Cortex of kidney (tissue), 1 donor: Measurements from ENCODE around the gene NRL.
"Not testable (repeated sequence)": the region's sequence is repeated elsewhere in the genome, so short reads cannot be mapped to it uniquely, and the experiment has no call there.

ENCODE experiments used
- DNase-seq: peaks from one replicate; lab custom pipeline; 2025; lab: John Stamatoyannopoulos, UW

The NRL gene

DNA sequence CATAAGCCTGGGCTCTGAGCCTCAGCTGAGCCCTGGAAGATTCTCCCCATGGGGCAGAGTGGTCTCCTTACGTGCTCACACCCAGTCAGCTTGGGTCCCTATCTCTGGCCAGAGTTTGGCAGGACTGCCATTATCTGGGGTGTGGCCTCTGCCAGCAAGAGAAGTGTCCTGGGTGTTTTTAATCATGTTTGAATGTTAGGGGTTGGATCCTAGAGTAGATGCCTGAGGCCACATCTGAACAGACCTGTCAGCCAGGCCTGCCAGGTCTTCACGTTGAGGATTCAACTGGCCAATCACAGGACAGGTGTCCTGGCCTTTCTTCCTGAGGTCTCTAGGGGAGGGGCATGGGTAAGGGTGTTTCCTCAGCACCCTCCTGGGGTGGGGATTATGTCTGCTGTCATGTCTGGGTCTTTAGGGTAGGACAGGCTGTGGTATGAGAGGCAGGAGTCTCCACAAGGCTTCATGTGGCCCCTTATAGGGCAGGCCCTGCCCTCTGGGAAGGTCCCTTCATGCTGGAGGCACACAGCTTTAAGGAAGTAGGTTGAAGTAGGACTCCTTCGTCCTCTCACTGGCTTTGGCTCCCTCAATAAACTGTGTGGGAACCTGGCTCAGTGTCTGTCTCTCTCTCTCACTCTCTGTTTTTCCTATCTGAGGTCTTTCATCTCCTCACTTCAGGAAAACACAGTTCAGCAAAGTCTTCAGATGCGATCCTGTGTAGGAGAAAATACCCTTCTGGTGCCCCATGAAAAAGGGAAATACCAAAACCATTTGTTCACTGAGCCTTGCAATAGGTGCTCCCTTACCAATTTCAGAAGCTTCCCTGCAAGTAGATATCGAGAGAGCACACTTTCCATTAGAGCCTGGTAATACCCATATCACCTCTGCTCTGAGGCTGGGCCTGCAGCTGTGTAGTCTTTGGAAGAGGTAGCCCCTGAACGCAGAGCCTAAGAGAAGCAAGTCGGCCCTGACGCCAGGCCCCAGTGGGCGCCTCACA, 9.0 kb upstream of the NRL start:
- DNase-seq = no peak

DNA sequence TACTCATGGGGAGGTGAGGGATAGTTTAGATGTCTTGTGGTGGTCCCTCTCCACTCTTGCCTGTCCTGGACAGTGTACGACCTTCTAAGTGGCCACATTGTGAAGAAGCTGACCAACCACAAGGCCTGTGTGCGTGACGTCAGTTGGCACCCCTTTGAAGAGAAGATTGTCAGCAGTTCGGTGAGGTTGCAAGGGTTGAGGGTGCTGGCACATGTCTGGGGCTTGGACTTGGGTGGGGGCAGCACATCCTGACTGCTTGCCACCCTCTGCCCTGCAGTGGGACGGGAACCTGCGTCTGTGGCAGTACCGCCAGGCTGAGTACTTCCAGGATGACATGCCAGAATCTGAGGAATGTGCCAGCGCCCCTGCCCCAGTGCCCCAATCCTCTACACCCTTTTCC, 8.1 kb upstream of the NRL start:
- DNase-seq = no peak

DNA sequence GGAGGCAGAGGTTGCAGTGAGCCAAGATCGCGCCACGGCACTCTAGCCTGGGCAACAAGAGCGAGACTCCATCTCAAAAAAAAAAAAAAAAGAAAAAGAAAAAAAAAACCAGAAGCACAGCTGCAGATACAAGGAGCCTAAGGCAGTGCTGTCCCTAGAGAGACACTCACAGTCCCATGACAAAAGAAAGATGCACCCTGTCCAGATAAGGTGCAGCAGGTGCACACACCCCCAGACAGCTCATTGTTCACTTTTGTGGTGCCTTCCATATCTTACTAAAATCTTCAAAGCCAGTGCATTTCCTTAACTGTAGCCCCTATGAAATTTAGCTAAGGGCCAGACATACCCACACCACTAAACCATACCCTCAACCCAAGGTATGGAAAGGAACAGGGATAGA, 7.7 kb upstream of the NRL start:
- DNase-seq = no peak

DNA sequence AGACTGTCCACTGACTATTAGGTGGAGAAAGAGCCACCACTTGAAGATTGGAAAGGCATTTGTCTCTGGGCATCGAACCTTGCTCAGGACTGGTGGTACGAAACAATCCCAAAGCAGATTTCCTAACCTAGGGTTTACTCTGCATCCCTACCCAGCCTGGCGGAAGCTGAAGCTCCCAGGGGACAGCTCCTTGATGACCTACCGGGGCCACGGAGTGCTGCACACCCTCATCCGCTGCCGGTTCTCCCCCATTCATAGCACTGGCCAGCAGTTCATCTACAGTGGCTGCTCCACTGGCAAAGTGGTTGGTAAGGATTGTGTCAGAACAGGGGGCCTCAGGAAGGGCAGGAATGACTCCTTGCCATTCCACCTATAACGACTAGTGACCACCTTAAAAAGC, 6.5 kb upstream of the NRL start:
- DNase-seq = no peak

DNA sequence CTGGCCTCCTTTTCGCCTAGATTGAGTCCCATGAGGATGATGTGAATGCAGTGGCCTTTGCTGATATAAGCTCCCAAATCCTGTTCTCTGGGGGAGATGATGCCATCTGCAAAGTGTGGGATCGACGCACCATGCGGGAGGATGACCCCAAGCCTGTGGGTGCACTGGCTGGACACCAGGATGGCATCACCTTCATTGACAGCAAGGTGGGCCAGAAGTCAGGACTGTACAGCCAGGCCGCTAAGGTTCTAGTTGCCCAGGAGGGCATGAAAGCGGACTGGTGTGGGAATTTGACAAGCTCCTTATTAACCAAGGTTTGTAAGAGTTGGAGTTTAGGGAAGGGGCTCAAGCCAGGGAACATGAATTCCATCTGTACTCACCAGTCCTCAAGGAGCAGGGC, 4.9 kb upstream of the NRL start:
- no peak for DNase-seq

DNA sequence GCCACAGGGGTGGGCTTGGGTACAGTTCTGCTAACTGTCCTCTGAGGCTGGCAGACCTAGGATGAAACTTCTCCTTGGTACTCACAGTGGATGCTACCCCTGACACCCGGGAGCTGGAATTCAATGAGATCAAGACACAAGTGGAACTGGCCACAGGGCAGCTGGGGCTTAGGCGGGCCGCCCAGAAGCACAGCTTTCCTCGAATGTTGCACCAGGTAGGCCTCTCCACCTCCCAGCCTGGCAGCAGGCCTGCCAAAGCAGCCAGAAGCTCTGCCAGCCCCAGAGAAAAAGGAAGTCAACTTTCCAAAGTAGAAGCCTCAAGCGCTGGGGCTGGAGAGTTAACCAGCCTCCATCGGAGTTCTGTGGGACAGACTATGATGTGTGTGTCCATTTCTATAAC, 2.4 kb upstream of the NRL start:
- DNase-seq = no peak

DNA sequence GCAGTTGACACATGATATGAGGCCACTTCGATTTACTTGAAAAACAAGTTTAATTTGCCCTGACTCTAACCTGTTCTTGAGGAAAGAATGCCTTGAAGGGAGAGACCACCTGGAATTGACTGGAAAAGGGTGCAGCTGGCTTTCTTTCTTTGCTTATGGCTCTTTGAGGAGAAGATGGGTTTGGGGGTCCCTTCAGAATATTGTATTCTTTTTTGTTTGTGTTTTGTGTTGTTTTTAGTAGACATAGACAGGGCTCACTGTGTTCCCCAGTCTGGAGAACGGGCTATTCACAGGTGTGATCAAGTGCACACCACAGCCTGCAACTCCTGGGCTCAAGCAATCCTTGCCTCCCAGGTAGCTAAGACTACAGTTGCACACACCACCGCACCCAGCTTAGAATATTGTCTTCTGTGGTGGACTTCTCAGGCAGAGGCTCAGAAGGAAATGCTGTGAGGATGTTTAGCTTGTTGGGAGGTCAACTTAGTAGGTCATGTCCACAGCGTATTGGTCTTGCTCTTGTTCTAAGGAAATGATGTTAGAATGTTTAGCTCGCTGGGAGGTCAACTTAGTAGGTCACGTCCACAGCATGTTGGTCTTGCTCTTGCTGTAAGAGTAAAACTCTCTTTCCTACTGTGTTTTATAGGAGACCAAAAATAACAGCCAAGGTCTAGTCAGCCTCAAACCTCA, 1.5 kb upstream of the NRL start:
- no peak for DNase-seq

DNA sequence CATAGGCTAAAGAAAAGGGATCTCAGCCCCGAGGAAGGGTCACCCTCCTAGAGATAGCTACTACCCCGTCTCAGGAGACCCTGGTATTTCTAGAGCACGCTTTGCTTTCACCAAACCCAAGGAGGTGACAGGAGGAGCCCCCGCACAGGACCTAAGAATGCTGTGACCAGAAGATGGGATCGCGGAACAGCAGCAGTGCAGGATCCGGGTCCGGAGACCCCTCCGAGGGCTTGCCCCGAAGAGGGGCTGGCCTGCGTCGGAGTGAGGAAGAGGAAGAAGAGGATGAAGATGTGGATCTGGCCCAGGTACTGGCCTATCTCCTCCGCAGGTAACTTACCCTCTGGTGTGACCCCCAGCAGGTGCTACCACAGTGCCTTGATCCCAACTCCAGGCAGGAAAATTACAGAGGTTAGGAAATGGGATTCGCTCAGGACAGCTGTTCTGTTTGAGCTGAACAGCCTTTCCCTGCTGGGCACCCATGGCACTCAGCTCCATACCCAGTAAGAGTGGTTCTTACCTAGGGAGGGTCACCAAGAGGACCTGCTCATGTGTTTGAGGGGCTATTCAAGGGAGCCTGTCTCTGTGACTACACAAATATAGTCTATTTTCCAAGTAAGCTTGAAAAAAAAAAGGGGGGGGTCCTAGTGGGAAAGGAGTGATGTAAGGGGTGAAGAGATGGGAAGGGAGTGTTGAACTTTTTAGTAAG, 826 bp upstream of the NRL start:
- no peak for DNase-seq

DNA sequence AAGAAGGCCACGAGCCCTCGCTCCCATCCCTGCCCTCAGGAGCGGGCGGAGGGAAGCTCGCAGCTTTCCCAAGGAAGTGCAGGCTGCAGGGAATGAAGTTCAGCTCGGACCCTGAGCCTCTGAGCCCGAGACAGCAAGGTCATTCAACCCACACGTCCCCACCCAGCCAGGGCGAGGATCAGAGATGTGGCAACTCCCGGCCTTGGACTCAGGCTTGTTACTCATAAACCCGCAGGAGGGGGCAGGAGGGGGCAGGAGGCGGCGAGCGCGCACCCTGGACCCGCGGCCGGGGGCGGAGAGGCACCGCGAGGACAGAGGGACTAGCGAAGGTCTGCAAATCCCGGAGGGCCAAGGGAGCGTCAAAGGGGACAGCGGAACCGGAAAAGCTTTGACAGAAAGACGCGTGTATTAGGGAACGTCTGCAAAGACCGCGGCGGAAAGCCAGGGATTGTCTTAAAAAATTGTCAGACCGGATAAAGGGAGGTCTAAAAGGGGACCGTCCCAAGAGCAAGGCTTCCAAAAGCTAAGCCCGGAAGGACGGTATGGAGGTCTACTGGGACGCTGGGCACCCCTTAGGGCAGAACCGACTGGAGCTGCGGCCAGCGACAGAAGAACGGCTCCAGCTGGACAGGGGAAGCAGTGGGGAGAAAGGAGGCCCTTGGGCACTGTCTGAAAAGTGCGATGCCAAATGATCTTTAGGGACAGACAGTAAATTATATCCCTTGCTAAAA, 783 bp downstream of the NRL start:
- DNase-seq = peak; percentile 65

DNA sequence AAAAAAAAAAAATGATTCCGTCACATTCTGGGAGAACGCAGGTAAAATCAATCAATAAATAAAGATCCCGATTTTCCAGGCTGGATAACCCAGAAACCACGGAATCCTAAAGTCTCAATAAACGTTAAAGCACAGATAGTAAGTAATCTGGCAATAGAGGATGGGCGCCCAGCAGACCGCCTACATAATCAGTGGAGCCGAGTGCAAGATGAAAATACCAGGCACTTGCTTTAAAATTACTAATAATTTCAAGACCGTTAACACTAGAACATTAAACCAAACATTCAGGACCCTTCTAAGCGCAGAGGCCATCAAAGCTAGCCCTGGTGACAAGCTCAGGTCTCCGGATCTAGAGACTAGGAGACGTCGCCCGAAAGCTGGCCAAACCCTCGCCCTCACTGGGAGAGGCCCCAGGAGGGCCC, 1.4 kb downstream of the NRL start:
- DNase-seq = no peak

DNA sequence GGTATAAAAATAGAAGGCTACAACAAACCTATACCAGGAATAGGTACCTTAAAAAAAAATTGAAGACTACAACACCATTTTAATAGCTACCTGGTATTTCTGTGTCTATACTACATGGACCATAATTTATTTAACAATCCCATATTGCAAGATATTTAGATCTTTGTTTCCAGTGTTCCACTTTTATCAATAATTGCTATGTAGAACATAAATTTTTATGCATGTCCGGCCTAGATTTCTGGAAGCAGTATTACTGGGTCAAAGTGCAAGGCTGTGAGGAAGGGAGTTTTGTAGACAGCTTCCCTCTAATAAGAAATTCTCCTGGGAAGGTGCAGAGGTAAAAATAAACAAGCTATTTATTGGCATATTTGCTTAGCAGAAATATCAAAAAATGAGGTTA, 4.2 kb downstream of the NRL start:
- DNase-seq = no peak

DNA sequence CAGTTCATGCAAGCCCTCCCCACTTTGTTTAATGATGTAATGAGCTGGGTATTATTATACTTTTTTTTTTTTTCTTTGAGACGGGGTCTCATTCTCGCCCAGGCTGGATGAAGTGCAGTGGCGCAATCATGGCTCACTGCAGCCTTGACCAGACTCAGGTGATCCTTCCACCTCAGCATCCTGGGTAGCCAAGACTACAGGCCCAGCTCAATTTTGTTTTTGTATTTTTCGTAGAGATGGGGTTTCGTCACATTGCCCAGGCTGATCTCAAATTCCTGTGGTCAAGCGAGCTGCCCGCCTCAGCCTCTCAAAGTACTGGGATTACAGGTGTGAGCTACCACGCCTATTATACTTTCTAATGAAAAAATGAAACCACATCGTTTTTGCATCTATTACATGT, 4.7 kb downstream of the NRL start:
- DNase-seq = no peak

DNA sequence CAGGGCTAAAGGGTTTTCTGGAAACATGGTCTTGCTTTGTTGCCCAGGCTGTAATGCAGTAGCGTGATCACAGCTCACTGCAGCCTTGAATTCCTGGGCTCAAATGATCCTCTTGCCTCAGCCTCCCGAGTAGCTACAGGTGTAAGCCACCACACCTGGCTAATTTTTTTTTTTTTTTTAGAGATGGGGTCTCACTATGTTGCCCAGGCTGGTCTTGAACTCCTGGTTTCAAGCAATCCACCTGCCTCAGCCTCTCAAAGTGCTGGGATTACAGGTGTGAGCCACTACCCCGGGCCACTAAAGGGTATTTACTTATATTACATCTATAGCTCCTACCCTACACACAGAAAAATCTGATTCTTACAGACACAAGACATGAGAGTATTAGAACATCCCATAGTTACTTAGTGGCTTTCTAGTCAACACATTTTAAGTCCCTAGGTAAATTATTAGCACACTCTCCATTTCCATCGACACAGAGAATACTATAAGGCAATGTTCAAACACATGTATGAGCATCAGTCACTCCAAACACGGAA, 6.3 kb downstream of the NRL start:
- no peak for DNase-seq

DNA sequence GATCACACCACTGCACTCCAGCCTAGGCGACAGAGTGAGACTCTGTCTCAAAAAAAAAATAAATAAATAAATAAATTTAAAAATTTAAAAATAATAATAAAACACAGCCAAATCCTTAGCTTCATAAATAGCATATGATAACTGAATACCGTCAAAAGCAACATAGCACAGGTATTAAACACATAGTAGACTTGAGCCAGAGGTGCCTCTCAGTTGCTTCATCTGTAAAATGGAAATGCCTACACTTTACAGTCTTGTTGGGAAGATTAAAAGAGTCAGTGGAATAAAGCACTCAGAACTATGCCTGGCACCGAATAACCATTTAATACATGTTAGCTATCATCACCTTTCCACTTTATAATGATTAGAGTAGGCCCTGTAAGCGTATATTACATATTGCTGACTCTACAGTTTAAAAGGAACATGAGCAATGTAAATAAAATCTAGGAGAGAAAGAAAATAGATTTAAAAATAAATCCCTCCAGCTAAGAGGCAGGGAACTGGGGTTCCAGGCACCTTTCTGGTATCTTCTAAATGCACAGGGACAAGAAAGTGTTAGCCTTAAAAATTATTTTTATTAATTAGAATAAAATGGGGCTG, 8.0 kb downstream of the NRL start:
- no peak for DNase-seq

DNA sequence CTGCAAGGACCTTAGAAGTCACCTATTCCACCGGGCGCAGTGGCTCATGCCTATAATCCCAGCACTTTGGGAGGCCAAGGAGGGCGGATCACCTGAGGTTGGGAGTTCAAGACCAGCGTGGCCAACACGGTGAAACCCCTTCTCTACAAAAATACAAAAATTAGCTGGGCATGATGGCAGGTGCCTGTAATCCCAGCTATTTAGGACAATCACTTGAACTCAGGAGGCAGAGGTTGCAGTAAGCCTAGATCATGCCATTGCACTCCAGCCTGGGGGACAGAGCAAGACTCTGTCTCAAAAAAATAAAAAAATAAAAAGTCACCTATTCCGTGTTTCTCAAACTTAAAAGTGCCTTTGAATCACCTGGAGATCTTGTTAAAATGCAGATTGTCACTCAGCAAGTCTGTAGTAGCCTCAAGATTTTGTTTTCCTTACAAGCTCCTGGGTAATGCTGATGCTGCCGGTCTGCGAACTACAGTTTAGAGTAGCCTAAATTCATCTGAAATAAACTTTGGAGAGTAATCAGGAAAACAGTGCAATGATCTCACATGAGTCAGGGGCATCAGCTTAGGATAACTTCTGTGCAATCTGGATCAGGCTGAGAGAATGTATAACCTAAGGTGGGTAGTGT, 9.0 kb downstream of the NRL start:
- not testable (repeated sequence) for DNase-seq

DNA sequence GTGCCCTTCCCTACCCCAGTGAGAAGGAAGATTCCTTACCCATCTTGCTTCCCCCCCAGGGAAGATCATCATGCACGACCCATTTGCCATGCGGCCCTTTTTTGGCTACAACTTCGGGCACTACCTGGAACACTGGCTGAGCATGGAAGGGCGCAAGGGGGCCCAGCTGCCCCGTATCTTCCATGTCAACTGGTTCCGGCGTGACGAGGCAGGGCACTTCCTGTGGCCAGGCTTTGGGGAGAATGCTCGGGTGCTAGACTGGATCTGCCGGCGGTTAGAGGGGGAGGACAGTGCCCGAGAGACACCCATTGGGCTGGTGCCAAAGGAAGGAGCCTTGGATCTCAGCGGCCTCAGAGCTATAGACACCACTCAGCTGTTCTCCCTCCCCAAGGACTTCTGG, 11.3 kb downstream of the NRL start:
- DNase-seq = no peak

DNA sequence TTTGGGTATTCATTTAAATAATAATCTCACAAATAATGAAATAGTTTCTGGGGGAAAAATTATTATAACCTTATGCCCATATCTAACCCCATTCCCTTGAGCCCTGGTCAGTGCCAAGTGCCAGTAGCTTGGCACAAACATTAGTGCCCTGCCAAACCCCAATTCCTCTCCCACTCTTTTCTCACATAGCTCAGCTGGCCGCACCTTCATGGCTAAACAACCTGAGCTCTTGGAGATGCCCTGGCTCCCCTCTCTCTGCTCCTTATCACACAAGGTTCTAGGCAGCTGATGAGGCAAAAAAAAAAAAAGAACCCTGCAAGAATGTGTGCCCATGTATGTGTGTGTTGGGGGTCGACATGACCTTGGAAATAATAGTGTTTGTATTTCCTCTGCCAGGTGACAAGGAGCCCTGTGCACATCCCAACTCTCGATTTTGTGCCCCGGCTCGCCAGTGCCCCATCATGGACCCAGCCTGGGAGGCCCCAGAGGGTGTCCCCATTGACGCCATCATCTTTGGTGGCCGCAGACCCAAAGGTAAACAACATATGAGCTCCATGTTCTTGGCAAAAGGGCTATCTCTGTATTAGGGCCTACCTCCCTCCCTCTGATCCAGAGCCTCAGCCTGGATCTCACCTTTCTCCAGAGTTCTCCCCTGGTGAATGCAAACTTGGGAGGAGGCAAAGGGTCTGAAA, 12.2 kb downstream of the NRL start:
- DNase-seq = no peak

DNA sequence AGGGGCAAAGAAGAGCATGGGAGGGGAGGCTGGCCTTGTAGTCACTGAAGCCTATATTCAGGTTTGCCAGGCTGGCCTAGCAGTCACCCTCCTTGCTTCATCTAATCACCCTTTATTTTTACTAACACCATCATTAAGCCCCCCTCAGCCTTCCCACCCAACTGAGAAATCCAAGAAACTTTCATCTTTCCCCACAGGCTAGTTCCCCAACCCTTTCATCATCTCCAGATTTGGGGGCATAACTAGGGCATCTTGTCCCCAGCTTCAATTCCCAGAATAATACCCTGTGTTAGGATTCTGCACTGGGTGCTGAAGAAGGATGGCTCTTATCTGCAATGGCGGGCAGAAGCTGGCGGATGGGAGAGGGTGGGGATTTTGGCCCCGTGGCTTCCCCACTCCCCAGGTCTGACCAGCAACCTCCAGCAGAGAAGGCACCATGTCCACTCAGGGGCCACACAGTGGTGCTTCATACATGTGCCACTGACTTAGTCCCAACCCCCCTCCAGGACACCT, 13.7 kb downstream of the NRL start:
- DNase-seq = no peak

DNA sequence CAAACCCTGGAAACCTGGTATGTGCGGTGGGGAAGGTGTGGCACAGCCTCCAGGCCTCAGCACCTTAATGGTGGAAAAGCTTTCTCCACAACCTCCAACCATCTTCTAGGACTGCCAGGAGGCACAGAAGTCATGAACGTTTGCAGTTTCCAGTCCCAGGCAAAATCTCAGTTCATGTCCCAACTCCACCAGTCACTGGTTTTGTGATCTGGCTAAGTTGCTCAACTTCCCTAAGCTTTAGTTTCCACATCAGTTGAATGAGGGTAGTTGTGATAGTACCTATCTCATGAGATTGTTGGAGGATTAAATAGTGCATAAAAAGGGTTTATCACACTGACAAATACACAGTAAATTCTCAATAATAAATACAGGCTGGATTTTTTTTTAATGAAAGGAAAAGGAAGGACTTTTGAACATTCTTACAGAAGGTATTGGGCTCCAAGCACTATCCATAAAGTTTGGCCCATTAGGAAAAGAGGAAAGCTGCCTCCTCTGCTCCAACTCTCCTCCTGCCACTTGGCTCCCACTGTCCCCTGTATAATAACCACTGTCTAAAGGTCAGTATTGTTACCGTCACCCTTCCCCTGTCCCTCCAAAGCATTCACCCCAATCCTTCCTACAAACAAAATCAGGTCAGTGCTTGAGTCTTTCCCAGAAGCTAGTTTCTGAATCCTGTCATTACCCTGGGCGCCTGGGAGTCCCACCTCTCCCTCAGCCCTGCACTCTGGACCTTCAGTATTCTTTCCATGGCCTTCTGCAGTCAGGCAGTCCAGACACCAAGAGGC, 14.4 kb downstream of the NRL start:
- DNase-seq = no peak
